Activated naive CD8-positive, alpha-beta T cell treated with anti-CD3 and anti-CD28 coated beads for 36 hours (primary cell): Measurements from ENCODE around the gene SOD3. TPM values are rescaled to one million over a fixed set of nuclear protein-coding genes. Genes with fewer than 3 reads are reported as not detected.

Experiments
- DNase-seq: peaks from one replicate; pipeline ENCODE4 v3.0.0; 2021
- H3K27ac Mint-ChIP-seq: one replicate; pipeline ENCODE4 v1.8.0; 2022; ENCODE audit warnings: mild to moderate bottlenecking, moderate library complexity, mixed read lengths
- H3K27me3 Mint-ChIP-seq: one replicate; pipeline ENCODE4 v1.8.0; 2022; ENCODE audit warnings: mild to moderate bottlenecking, mixed read lengths
- H3K36me3 Mint-ChIP-seq: one replicate; pipeline ENCODE4 v1.8.0; 2021; ENCODE audit warnings: mild to moderate bottlenecking, mixed read lengths
- H3K4me1 Mint-ChIP-seq: one replicate; pipeline ENCODE4 v1.8.0; 2021; ENCODE audit warnings: mixed read lengths
- H3K4me3 Mint-ChIP-seq: one replicate; pipeline ENCODE4 v1.8.0; 2022; ENCODE audit warnings: mild to moderate bottlenecking, moderate library complexity, mixed read lengths
- H3K9me3 Mint-ChIP-seq: one replicate; pipeline ENCODE4 v1.8.0; 2022; ENCODE audit warnings: mixed read lengths
- total RNA-seq, 2 experiments: library from RNA; stranded (reverse); gene quantifications; one replicate each; pipeline ENCODE4 v1.2.3, GENCODE V29; 2021

The SOD3 gene
- total RNA-seq, 2 experiments from 2014 or later: not detected

DNA sequence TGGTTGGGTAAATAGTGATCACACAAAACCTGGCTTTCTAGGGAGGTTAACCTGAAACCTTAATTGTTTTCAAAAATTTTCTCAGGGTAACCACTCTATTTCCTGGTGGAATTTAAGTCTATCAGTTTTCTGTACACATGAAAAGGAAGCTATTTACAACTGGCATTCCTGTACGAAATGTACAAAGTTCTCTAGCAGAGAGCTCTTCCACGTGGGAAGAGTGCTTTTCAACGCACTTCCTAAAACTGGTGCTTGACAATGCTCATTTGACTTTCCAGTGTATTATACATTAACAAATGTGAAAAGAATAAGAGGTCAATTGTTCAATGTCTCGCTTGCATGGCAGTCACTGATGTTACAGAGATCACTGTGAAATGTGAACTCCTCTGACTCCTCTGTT is 2.8 kb upstream of the SOD3 start:
- no peak overlapping the region for H3K4me3 Mint-ChIP-seq
- peaks cover 29% of the 10 kb centered on the region for H3K27me3 Mint-ChIP-seq
- DNase-seq: no peak
- H3K36me3 Mint-ChIP-seq: no peaks in the 10 kb centered on the region
- H3K4me1 Mint-ChIP-seq: no peaks in the 10 kb centered on the region
- no peak overlapping the region for H3K27ac Mint-ChIP-seq
- H3K9me3 Mint-ChIP-seq: peaks cover 4% of the 10 kb centered on the region

DNA sequence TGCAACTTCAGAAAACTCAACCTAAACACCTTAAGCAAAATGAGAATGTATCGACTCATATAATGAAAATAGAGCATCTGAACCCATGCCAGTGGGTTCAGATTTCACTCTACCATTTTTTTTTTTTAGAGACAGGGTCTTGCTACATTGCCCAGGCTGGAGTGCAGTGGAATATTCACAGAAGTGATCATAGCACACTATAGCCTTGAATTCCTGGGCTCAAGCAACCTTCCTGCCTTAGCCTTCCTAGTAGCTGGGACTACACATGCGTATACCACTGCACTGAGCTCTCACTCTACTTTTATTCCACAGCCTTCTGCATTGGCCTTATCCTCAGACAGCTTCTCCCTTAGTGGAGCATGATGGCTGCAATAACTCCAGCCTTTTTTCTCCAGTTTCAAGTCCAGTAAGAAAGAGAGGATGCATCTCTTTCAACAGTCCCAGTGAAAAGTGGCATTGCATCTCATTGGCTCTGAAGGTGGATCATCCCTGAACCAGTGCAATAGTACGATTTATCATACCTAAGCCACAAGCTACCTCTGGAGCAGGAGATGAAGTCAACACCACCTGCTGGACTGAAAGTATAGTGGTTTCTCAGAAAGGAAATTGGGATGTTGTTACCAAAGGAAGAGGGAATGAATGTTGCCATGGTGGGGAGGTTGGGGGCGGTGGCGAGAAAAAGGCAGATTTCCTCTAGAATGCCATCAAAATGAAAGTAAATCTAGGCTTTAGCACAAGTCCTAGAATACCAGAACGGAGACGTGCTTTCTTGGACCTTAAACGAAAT is 2.0 kb upstream of the SOD3 start:
- Mint-ChIP-seq H3K27me3 (peaks cover 33% of the 10 kb centered on the region), H3K4me3 (no peak overlapping the region), H3K4me1 (no peaks in the 10 kb centered on the region), H3K36me3 (no peaks in the 10 kb centered on the region), H3K9me3 (peaks cover 2% of the 10 kb centered on the region), H3K27ac (no peak overlapping the region)
- no peak for DNase-seq

DNA sequence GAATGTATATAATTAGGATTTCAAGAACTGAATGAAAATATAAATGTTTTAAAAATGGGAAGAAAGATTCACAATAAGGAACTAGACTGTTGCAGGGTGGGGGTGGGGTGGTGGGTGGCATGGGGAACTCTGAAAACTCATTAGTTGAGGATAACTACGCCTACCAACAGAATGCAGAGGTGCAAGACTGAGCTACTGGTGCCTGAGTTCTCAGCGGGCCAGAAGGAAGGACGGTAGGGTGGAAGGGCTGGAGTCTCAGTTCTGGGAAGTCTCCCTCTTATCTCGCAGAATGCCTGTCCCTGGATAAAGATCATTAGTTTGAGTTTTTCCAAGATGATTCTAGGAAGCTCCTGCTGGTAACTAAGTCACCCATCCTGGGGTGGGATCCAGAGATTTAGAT is 1.3 kb upstream of the SOD3 start:
- H3K27ac Mint-ChIP-seq: no peak overlapping the region
- H3K4me3 Mint-ChIP-seq: no peak overlapping the region
- H3K27me3 Mint-ChIP-seq: peaks cover 34% of the 10 kb centered on the region
- peaks cover 2% of the 10 kb centered on the region for H3K9me3 Mint-ChIP-seq
- no peak for DNase-seq
- H3K36me3 Mint-ChIP-seq: no peaks in the 10 kb centered on the region
- no peaks in the 10 kb centered on the region for H3K4me1 Mint-ChIP-seq

DNA sequence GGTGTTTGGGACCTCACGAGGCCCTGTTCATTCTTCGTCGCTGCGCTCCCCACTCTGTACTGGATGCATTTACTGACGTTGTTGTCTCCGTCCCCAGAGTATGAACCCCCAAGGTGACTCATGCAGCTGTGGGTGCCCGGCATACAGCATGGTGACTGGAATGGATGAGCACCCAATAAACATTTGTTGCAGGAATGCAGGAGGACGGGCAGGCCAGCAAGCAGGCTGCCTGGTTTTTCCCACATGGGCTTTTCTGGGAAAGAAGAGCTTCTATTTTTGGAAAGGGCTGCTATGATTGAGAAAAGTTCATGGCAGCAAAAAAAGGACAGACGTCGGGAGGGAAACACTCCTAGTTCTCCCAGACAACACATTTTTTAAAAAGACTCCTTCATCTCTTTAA is 893 bp upstream of the SOD3 start:
- no peaks in the 10 kb centered on the region for H3K36me3 Mint-ChIP-seq
- H3K27me3 Mint-ChIP-seq: peaks cover 36% of the 10 kb centered on the region
- no peaks in the 10 kb centered on the region for H3K9me3 Mint-ChIP-seq
- no peak overlapping the region for H3K27ac Mint-ChIP-seq
- no peak for DNase-seq
- no peaks in the 10 kb centered on the region for H3K4me1 Mint-ChIP-seq
- H3K4me3 Mint-ChIP-seq: no peak overlapping the region

DNA sequence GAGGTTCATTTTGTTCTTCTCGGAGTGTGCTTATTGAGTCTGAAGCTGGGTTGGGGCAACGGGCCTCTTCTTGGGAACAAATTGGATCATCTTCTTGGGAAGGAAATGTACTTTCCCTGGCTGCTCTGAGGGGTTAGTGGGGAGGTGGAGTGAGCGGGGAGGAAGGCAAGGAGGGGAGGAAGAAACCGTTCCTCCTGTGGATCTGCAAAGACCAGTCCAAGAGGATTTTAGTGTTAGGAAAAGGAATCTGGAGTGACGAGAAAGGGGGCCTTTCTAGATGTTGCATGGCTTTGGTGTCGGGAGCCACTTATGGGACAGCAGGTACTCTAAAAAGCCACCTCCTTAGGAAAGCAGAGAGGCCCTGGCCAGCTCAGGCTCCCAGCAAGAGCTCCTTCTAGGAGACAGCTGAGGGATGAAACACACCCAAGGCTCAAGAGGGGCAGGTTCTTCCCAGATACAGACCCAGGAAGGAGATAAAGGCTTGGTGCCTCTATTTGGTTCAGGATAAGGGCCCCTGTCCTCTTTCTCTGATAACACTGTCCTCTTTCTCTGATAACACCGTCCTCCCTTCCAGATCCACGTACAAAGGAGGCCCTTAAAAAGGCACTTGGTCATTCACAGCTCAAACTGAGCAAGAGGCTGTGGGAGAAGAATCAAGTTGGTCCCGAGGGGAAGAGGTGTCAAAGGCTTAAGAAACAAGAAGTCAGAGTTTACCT is 451 bp downstream of the SOD3 start:
- Mint-ChIP-seq H3K27me3 (peaks cover 40% of the 10 kb centered on the region), H3K4me3 (no peak overlapping the region), H3K36me3 (no peaks in the 10 kb centered on the region), H3K4me1 (peaks cover 2% of the 10 kb centered on the region), H3K9me3 (no peaks in the 10 kb centered on the region), H3K27ac (no peak overlapping the region)
- no peak for DNase-seq

DNA sequence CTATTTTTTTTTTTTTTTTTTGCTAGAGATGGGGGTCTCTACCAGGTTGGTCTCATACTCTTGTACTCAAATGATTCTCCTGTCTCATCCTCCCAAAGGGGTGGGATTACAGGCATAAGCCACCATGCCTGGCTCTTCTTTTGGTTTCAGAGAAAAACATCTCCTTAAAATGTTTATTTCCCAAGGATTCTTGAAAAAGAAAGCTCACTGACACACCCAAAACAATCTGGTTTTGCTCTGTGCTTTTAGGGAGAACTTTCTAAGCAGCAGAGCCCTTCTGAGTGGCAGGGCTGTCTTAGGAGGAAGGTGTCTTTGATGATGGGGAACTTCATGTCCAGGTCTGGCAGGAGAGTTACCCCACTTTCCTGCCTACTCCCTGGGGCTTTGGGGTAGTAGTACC is 1.2 kb downstream of the SOD3 start:
- no peak for DNase-seq
- Mint-ChIP-seq H3K36me3 (no peaks in the 10 kb centered on the region), H3K27ac (no peak overlapping the region), H3K9me3 (no peaks in the 10 kb centered on the region), H3K27me3 (peaks cover 48% of the 10 kb centered on the region), H3K4me1 (peaks cover 2% of the 10 kb centered on the region), H3K4me3 (no peak overlapping the region)

DNA sequence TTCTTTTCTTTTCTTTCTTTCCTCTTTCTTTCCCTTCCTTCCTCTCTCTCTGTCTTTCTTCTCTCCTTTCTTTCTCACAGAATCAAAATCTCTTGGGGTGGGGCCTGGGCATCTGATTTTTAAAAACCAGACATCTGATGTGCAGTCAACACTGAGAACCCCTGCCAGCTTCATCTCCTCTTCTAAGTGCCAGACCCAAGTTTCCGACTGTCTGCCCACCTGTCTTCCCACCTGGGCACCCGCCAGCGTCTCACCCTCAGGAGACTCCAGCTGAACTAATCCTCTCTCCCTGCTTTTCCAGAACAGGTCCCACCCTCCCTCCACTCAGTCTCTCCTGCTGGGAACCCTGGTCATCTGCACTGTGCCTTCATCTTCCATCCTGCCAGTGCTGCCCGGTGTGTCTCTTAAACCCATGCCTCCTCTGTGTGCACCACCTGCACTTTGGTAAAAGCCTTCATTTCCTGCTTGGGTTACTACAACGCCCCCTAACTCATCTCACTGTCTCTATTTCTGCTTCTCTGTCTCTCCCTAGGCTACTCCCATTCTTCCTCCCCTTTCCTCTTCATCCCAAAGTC is 2.8 kb downstream of the SOD3 start:
- H3K4me1 Mint-ChIP-seq: peaks cover 2% of the 10 kb centered on the region
- H3K4me3 Mint-ChIP-seq: no peak overlapping the region
- DNase-seq: no peak
- no peaks in the 10 kb centered on the region for H3K36me3 Mint-ChIP-seq
- peaks cover 56% of the 10 kb centered on the region for H3K27me3 Mint-ChIP-seq
- H3K9me3 Mint-ChIP-seq: no peaks in the 10 kb centered on the region
- no peak overlapping the region for H3K27ac Mint-ChIP-seq

DNA sequence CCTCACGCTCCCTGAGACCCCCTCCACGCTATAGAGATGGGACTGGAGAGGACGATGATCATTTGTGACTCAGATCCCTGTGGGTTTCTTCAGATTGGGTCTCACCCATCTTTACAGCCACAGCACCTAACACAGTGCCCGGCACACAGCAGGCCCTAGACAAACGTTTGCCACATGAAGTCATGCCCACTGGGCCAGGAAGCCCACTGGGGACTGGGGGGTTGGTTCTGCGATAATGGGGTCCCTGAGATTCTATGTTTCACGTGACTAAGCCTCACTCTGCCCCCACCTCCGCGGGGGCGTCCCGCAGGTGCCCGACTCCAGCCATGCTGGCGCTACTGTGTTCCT is 3.8 kb downstream of the SOD3 start:
- Mint-ChIP-seq H3K9me3 (no peaks in the 10 kb centered on the region), H3K4me3 (no peak overlapping the region), H3K4me1 (peaks cover 2% of the 10 kb centered on the region), H3K27ac (no peak overlapping the region), H3K36me3 (no peaks in the 10 kb centered on the region), H3K27me3 (peaks cover 59% of the 10 kb centered on the region)
- no peak for DNase-seq

DNA sequence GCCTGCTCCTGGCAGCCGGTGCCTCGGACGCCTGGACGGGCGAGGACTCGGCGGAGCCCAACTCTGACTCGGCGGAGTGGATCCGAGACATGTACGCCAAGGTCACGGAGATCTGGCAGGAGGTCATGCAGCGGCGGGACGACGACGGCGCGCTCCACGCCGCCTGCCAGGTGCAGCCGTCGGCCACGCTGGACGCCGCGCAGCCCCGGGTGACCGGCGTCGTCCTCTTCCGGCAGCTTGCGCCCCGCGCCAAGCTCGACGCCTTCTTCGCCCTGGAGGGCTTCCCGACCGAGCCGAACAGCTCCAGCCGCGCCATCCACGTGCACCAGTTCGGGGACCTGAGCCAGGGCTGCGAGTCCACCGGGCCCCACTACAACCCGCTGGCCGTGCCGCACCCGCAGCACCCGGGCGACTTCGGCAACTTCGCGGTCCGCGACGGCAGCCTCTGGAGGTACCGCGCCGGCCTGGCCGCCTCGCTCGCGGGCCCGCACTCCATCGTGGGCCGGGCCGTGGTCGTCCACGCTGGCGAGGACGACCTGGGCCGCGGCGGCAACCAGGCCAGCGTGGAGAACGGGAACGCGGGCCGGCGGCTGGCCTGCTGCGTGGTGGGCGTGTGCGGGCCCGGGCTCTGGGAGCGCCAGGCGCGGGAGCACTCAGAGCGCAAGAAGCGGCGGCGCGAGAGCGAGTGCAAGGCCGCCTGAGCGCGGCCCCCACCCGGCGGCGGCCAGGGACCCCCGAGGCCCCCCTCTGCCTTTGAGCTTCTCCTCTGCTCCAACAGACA is 4.4 kb downstream of the SOD3 start:
- H3K4me3 Mint-ChIP-seq: no peak overlapping the region
- no peaks in the 10 kb centered on the region for H3K9me3 Mint-ChIP-seq
- peaks cover 2% of the 10 kb centered on the region for H3K4me1 Mint-ChIP-seq
- no peak overlapping the region for H3K27ac Mint-ChIP-seq
- DNase-seq: no peak
- no peaks in the 10 kb centered on the region for H3K36me3 Mint-ChIP-seq
- H3K27me3 Mint-ChIP-seq: peaks cover 59% of the 10 kb centered on the region

DNA sequence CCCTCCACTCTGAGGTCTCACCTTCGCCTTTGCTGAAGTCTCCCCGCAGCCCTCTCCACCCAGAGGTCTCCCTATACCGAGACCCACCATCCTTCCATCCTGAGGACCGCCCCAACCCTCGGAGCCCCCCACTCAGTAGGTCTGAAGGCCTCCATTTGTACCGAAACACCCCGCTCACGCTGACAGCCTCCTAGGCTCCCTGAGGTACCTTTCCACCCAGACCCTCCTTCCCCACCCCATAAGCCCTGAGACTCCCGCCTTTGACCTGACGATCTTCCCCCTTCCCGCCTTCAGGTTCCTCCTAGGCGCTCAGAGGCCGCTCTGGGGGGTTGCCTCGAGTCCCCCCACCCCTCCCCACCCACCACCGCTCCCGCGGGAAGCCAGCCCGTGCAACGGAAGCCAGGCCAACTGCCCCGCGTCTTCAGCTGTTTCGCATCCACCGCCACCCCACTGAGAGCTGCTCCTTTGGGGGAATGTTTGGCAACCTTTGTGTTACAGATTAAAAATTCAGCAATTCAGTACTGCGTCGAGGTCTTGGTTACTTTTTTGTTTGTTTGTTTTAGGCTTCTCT is 5.0 kb downstream of the SOD3 start:
- H3K4me3 Mint-ChIP-seq: no peak overlapping the region
- H3K27ac Mint-ChIP-seq: no peak overlapping the region

DNA sequence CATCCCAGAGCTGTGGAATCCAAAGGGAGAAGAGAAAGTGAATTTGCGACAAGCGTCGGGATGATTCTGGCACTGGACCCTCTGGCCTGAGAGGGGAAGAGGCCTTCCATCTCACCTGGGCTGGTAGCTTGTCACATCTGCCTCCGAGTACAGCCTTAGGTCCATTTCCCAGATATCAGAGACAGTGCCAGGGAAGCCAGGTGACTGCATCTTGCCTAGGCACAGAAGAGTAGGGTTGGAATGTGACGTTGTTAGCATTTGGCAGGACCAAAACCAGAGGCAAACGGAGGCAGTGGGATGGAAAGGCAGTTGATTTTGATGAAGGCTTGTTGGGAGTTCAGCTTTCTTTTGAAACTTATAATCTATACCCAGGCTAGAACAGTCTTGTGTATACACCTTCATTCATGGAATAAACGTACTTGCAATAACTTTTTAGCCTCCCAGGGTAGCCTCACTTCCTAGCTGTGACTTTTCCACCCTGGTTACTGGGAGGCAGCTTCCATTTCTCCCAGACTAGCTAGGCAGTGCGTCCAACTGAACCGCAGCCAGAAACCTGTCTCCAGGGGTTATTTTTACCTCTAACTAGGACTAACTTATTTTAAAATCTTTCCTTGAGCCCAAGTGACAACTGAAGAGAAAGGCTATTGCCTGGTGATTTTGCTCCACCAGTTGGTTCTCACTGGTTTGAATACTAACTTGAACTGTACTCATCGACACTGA is 5.9 kb downstream of the SOD3 start:
- no peak overlapping the region for H3K4me3 Mint-ChIP-seq
- peaks cover 2% of the 10 kb centered on the region for H3K4me1 Mint-ChIP-seq
- no peaks in the 10 kb centered on the region for H3K36me3 Mint-ChIP-seq
- no peaks in the 10 kb centered on the region for H3K9me3 Mint-ChIP-seq
- peaks cover 48% of the 10 kb centered on the region for H3K27me3 Mint-ChIP-seq
- no peak overlapping the region for H3K27ac Mint-ChIP-seq
- no peak for DNase-seq

More for the DNA sequence above, 5.0 kb downstream of the SOD3 start:
- DNase-seq: no peak
- H3K9me3 Mint-ChIP-seq: no peaks in the 10 kb centered on the region
- H3K4me1 Mint-ChIP-seq: peaks cover 2% of the 10 kb centered on the region
- no peaks in the 10 kb centered on the region for H3K36me3 Mint-ChIP-seq
- H3K27me3 Mint-ChIP-seq: peaks cover 52% of the 10 kb centered on the region

DNA sequence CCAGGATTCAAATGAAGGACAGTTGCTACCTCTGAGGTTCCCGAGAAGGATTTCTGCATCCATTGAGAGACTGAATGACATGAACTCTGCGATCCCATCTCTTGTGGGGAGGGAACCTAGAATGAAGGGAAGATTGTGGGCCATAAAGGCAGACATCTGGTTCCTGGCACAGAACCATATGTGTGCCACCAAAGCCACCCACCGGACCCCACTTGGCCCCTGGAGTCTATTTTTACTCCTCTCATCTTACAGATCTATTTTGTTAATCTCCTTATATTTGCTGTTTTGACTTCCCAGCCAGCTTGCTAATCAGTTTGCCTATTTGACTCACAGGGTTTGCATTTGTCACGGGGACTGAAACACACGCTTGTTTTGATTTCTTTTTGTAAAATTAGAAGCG is 7.3 kb downstream of the SOD3 start:
- Mint-ChIP-seq H3K9me3 (no peaks in the 10 kb centered on the region), H3K4me3 (no peak overlapping the region), H3K27ac (no peak overlapping the region), H3K36me3 (no peaks in the 10 kb centered on the region), H3K4me1 (peaks cover 2% of the 10 kb centered on the region), H3K27me3 (peaks cover 48% of the 10 kb centered on the region)
- DNase-seq: no peak

DNA sequence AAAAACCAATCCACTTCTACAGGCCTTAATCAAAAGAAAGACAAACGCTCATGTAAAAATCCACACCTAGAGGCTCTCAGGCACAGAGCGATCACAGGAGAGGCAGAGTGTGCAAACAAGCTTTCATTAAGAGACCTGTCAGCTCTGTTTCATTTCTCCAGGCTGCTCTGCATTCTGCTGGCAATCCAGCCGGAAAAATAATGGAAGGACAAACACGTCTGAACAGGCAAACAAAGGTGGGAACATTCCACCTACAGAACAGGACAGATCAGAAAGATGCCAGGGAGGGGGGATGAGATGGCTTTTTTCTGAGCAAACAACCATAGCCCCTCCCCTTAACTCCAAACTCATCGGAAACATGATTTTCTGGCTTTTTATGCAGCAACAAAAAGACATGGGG is 9.7 kb downstream of the SOD3 start:
- Mint-ChIP-seq H3K36me3 (no peaks in the 10 kb centered on the region), H3K27ac (no peak overlapping the region), H3K27me3 (peaks cover 30% of the 10 kb centered on the region), H3K9me3 (no peaks in the 10 kb centered on the region), H3K4me1 (peaks cover 2% of the 10 kb centered on the region), H3K4me3 (no peak overlapping the region)
- DNase-seq: no peak

DNA sequence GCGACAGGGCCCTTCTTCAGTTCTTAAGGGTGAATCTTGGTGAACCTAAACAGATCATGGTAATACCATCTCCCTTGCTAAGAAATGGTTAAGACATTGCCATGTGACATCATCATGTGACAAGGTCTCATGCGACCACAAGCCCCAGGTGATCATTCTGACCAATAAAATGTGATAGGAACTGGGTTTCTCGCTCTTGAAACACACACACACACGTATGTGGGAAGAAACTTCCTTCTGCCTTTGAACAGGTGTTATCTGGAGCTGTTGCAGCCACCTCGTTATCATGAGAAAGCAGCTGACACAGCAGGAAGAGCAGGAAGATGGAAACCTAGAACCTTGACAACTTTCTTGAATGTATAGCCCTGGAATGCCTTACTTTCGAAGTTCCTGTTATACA is 10.2 kb downstream of the SOD3 start:
- Mint-ChIP-seq H3K4me1 (no peaks in the 10 kb centered on the region), H3K27ac (no peak overlapping the region), H3K36me3 (no peaks in the 10 kb centered on the region), H3K27me3 (peaks cover 25% of the 10 kb centered on the region), H3K4me3 (no peak overlapping the region), H3K9me3 (no peaks in the 10 kb centered on the region)
- no peak for DNase-seq
